ENCODE results near the gene MTHFD2L. TPM values are rescaled to one million over a fixed set of nuclear protein-coding genes. Genes with fewer than 3 reads are reported as not detected.

Gene MTHFD2L
- total RNA-seq, 1 donor from 2014 or later: 13.8 TPM

GRCh38 chr4:74282926-74283325, 125.0 kb downstream of the MTHFD2L start:
- intact Hi-C loops (cut with micrococcal nuclease): no loop called here
- no peaks in the 10 kb centered on the region for H3K27me3 ChIP-seq (ENCODE audit: low read depth)
- no peaks in the 10 kb centered on the region for H3K9me3 ChIP-seq (replicated peaks)
- no peaks in the 10 kb centered on the region for H3K4me1 ChIP-seq
- no peak for DNase-seq
- H3K27ac ChIP-seq (replicated peaks): no peak overlapping the region
- H3K36me3 ChIP-seq: no peaks in the 10 kb centered on the region
- no peak for TF ChIP-seq CTCF (IDR thresholded peaks at IDR 0.05; ENCODE audit: borderline replicate concordance)
- no peak overlapping the region for H3K4me3 ChIP-seq

GRCh38 chr4:74283614-74284013, 125.7 kb downstream of the MTHFD2L start:
- Histone ChIP-seq H3K27ac (replicated peaks) (no peak overlapping the region), H3K36me3 (no peaks in the 10 kb centered on the region), H3K27me3 (ENCODE audit: low read depth) (no peaks in the 10 kb centered on the region), H3K4me3 (no peak overlapping the region), H3K4me1 (no peaks in the 10 kb centered on the region), H3K9me3 (replicated peaks) (no peaks in the 10 kb centered on the region)
- TF ChIP-seq CTCF (IDR thresholded peaks at IDR 0.05; ENCODE audit: borderline replicate concordance): no peak
- intact Hi-C loops (cut with micrococcal nuclease): no loop called here
- no peak for DNase-seq

- intact Hi-C loops (cut with micrococcal nuclease): no loop called here
- Histone ChIP-seq H3K27ac (replicated peaks) (no peak overlapping the region), H3K27me3 (ENCODE audit: low read depth) (no peaks in the 10 kb centered on the region), H3K36me3 (no peaks in the 10 kb centered on the region), H3K4me3 (no peak overlapping the region), H3K9me3 (replicated peaks) (no peaks in the 10 kb centered on the region), H3K4me1 (no peaks in the 10 kb centered on the region)
- no peak for DNase-seq
- TF ChIP-seq CTCF (IDR thresholded peaks at IDR 0.05; ENCODE audit: borderline replicate concordance): no peak
Observed at GRCh38 chr4:74284053-74284452, 126.1 kb downstream of the MTHFD2L start.

- Histone ChIP-seq H3K36me3 (no peaks in the 10 kb centered on the region), H3K9me3 (replicated peaks) (peaks cover 2% of the 10 kb centered on the region), H3K27me3 (ENCODE audit: low read depth) (no peaks in the 10 kb centered on the region), H3K4me1 (no peaks in the 10 kb centered on the region), H3K4me3 (no peak overlapping the region), H3K27ac (replicated peaks) (no peak overlapping the region)
- DNase-seq: no peak
- intact Hi-C loops (cut with micrococcal nuclease): no loop called here
- no peak for TF ChIP-seq CTCF (IDR thresholded peaks at IDR 0.05; ENCODE audit: borderline replicate concordance)
Observed at GRCh38 chr4:74287164-74287563, 129.2 kb downstream of the MTHFD2L start.

- Histone ChIP-seq H3K9me3 (replicated peaks) (peaks cover 6% of the 10 kb centered on the region), H3K27me3 (ENCODE audit: low read depth) (no peaks in the 10 kb centered on the region), H3K4me1 (no peaks in the 10 kb centered on the region), H3K4me3 (no peak overlapping the region), H3K36me3 (no peaks in the 10 kb centered on the region), H3K27ac (replicated peaks) (no peak overlapping the region)
- no peak for TF ChIP-seq CTCF (IDR thresholded peaks at IDR 0.05; ENCODE audit: borderline replicate concordance)
- intact Hi-C loops (cut with micrococcal nuclease): no loop called here
- no peak for DNase-seq
Observed at GRCh38 chr4:74287791-74288190, 129.9 kb downstream of the MTHFD2L start.

GRCh38 chr4:74291471-74291870, 133.6 kb downstream of the MTHFD2L start:
- Histone ChIP-seq H3K36me3 (no peaks in the 10 kb centered on the region), H3K27ac (replicated peaks) (no peak overlapping the region), H3K4me3 (no peak overlapping the region), H3K4me1 (no peaks in the 10 kb centered on the region), H3K9me3 (replicated peaks) (peaks cover 6% of the 10 kb centered on the region), H3K27me3 (ENCODE audit: low read depth) (no peaks in the 10 kb centered on the region)
- TF ChIP-seq CTCF (IDR thresholded peaks at IDR 0.05; ENCODE audit: borderline replicate concordance): no peak
- intact Hi-C loops (cut with micrococcal nuclease): no loop called here
- DNase-seq: no peak

Data from left ventricle myocardium inferior (tissue), 1 donor.